Fibroblast of pulmonary artery (primary cell): Measurements from ENCODE around the gene NHLRC2.

Experiments
- DNase-seq: peaks from one replicate; pipeline ENCODE4 v3.0.0-alpha.2; 2010; ENCODE audit warnings: low read depth
- H3K4me3 ChIP-seq: replicated peaks from 2 replicates; pipeline ENCODE4 v1.5.1; 2011; ENCODE audit warnings: low read depth, mild to moderate bottlenecking, control low read depth, low read length, moderate library complexity
- CTCF ChIP-seq: IDR thresholded peaks from 2 replicates; pipeline ENCODE4 v1.5.1; 2011; ENCODE audit warnings: mild to moderate bottlenecking, control low read depth, low read length, inconsistent platforms; ENCODE audit errors: missing control alignments

The NHLRC2 gene

GRCh38 chr10:113945075-113945686 lies 90.7 kb downstream of the NHLRC2 start:
- no peak overlapping the region for H3K4me3 ChIP-seq
- no peak for TF ChIP-seq CTCF
- peak; percentile 51 for DNase-seq

- DNase-seq: no peak
- H3K4me3 ChIP-seq: no peak overlapping the region
- TF ChIP-seq CTCF: no peak
These were observed 91.2 kb downstream of the NHLRC2 start for GRCh38 chr10:113945687-113946085.

- H3K4me3 ChIP-seq: no peak overlapping the region
- no peak for DNase-seq
- TF ChIP-seq CTCF: no peak
These were observed 93.0 kb downstream of the NHLRC2 start for GRCh38 chr10:113947184-113948041.

GRCh38 chr10:113948048-113948447 lies 93.6 kb downstream of the NHLRC2 start:
- no peak for TF ChIP-seq CTCF
- no peak overlapping the region for H3K4me3 ChIP-seq
- no peak for DNase-seq

- no peak for TF ChIP-seq CTCF
- DNase-seq: no peak
- H3K4me3 ChIP-seq: no peak overlapping the region
These were observed 95.8 kb downstream of the NHLRC2 start for GRCh38 chr10:113950268-113950667.

GRCh38 chr10:113953505-113954272 lies 99.2 kb downstream of the NHLRC2 start:
- no peak overlapping the region for H3K4me3 ChIP-seq
- no peak for DNase-seq
- TF ChIP-seq CTCF: peak; percentile 17
